OCI-LY7 (cell line): Measurements from ENCODE around the gene MTCH1.

Experiments used
- CTCF ChIP-seq: fragments of 200-600 bp; sonication (generic); conservative IDR thresholded peaks from 2 replicates; pipeline ENCODE4 v1.5.1; 2014; ENCODE audit warnings: mild to moderate bottlenecking, antibody characterized with exemption, low read length, moderate library complexity, mixed read lengths
- EZH2phosphoT487 ChIP-seq: fragments of 200-600 bp; sonication (generic); IDR thresholded peaks from 2 replicates; pipeline ENCODE4 v1.6.1; 2018; ENCODE audit warnings: low read depth, borderline replicate concordance, mild to moderate bottlenecking, mixed run types, antibody characterized with exemption, low read length, moderate library complexity, mixed read lengths

- no peak for TF ChIP-seq EZH2phosphoT487
- TF ChIP-seq CTCF = no peak
Measured at GRCh38 chr6:36964349-36964748, 21.6 kb downstream of the MTCH1 start.
